WERI-Rb-1 (cell line): ENCODE data around the gene CHD5.

Source experiments
- DNase-seq: peaks from one replicate; pipeline ENCODE4 v3.0.0-alpha.2; 2020
- H3K27ac ChIP-seq: fragments of 250-450 bp; sonication (Bioruptor Pico); 2 replicates; pipeline ENCODE4 v1.5.1; 2020; ENCODE audit warnings: mild to moderate bottlenecking, moderate library complexity
- H3K27me3 ChIP-seq: fragments of 250-450 bp; sonication (Bioruptor Pico); 2 replicates; pipeline ENCODE4 v1.5.1; 2021; ENCODE audit warnings: mild to moderate bottlenecking, low read depth, moderate library complexity; ENCODE audit not compliant: insufficient read depth, severe bottlenecking
- H3K36me3 ChIP-seq: fragments of 250-450 bp; sonication (Bioruptor Pico); 2 replicates; pipeline ENCODE4 v1.5.1; 2020; ENCODE audit warnings: mild to moderate bottlenecking, moderate library complexity
- H3K4me3 ChIP-seq: 2 replicates; pipeline ENCODE4 v1.5.1; 2011; ENCODE audit warnings: low read depth, mild to moderate bottlenecking, control low read depth, low read length
- H3K9me3 ChIP-seq: fragments of 250-450 bp; sonication (Bioruptor Pico); 2 replicates; pipeline ENCODE4 v1.5.1; 2021; ENCODE audit warnings: mild to moderate bottlenecking, moderate library complexity; ENCODE audit not compliant: severe bottlenecking
- TF ChIP-seq, protein P1 (sequence below): IDR thresholded peaks from 2 replicates; pipeline ENCODE4 v1.5.1; 2011; ENCODE audit warnings: low read depth, mild to moderate bottlenecking, control low read depth, inconsistent platforms, low read length

The CHD5 gene

DNA sequence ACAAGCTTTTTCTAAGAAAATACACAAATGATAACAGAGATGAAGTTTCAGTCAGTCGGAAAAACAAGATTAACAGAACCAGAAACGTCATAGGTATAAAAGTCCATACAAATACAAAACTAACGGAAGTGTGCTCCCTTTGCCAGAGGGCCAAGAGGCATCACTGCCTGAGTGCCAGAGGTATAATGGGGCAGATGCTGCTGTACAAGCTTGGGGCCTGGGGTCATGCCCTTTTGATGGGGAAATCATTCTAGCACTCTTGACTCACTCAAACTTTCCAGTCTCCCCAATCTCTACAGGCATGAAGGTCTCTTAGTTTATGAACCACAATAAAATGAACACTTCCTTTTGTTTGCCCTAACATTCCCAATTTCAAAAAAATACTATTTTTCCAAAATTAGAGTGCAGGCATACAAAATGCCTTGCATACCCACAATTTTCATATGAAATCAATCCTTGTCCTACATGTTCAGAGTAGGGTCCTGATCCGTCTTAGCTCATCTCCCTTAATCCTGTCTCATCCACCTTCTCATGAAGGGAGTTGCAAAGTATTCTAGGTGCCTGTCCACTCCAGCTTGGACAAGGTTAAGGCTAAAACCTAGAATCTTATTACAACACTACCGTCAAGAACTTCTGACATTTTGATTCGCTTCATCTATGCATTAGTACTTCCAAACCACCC is 17.8 kb upstream of the CHD5 start:
- TF ChIP-seq, protein P1, sequence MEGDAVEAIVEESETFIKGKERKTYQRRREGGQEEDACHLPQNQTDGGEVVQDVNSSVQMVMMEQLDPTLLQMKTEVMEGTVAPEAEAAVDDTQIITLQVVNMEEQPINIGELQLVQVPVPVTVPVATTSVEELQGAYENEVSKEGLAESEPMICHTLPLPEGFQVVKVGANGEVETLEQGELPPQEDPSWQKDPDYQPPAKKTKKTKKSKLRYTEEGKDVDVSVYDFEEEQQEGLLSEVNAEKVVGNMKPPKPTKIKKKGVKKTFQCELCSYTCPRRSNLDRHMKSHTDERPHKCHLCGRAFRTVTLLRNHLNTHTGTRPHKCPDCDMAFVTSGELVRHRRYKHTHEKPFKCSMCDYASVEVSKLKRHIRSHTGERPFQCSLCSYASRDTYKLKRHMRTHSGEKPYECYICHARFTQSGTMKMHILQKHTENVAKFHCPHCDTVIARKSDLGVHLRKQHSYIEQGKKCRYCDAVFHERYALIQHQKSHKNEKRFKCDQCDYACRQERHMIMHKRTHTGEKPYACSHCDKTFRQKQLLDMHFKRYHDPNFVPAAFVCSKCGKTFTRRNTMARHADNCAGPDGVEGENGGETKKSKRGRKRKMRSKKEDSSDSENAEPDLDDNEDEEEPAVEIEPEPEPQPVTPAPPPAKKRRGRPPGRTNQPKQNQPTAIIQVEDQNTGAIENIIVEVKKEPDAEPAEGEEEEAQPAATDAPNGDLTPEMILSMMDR: no peak
- Histone ChIP-seq H3K36me3 (peaks cover 57% of the 10 kb centered on the region), H3K27me3 (no peaks in the 10 kb centered on the region), H3K9me3 (no peaks in the 10 kb centered on the region), H3K4me3 (peak overlapping the region; percentile 95), H3K27ac (peak overlapping the region; percentile 96; the same call in 1 of the 2 replicates)
- no peak for DNase-seq

DNA sequence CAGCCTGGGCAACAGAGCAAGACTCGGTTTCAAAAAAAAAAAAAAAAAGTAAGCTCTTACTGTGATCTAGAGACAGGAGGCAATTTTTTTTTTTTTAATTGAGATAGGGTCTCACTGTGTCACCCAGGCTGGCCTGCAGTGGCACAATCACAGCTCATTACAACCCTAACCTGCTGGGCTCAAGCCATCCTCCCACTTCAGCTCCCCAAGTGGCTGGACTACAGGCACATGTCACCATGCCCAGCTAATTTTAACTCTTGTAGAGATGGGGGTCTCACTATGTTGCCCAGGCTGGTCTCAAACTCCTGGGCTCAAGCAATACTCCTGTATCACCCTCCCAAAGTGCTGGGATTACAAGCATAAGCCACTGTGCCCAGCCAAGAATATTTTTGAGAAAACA is 11.8 kb upstream of the CHD5 start:
- Histone ChIP-seq H3K4me3 (no peak overlapping the region), H3K9me3 (no peaks in the 10 kb centered on the region), H3K27me3 (no peaks in the 10 kb centered on the region), H3K36me3 (peaks cover 90% of the 10 kb centered on the region), H3K27ac (no peak overlapping the region)
- TF ChIP-seq, protein P1: no peak
- DNase-seq: no peak

DNA sequence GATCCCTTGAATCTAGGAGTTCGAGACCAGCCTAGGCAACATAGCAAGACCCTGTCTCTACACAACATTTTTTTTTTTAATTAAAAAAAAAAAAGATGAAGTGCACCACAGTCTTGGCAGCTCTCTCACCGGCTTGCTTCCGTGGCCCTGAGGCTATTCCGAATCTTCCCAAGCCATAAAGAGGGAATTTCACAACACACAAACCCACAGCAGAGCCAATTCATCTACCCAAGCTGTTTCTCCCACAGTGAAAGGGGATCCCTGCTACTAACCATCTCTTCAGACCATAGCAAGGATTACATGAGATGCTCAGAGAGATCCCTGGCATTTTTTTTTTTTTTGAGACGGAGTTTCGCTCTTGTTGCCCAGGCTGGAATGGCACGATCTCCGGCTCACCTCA is 8.3 kb upstream of the CHD5 start:
- H3K4me3 ChIP-seq: no peak overlapping the region
- DNase-seq: no peak
- TF ChIP-seq, protein P1: no peak
- H3K27me3 ChIP-seq: no peaks in the 10 kb centered on the region
- no peak overlapping the region for H3K27ac ChIP-seq
- peaks cover 73% of the 10 kb centered on the region for H3K36me3 ChIP-seq
- H3K9me3 ChIP-seq: no peaks in the 10 kb centered on the region

DNA sequence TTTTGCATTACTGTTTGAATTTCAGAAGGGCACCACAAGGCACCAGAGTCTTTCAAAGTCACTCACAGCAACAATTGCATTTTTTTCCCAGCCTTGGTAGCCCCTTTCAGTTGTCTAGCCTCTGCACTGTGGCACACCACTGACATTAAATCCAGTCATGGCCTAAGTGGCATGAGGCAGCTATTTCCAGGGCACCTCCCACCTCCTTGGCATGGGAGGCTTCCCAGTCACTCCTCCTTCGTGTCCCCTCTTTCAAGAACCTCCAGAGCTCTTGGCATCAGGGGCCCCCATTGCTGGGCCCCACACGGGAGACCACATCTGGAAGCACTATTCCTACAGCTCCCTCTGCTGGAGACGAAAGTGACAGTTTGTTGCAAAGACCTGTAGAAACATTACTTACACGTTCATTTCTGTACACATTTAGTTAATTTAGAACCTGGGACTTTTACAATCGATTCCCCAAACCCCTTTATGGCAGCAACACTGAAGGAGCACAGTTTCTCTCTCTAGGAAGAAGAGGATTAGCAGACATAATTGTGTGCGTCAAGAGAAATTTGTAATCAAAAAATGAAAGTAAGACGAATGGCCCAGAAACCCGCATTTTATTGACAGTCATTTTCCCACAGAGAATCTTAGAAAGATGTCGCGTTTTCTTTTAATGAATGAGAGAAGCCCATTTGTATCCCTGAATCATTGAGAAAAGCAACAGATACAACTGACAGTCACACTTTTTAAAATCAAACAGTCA is 5.7 kb upstream of the CHD5 start:
- Histone ChIP-seq H3K36me3 (peaks cover 50% of the 10 kb centered on the region), H3K4me3 (no peak overlapping the region), H3K27me3 (no peaks in the 10 kb centered on the region), H3K27ac (no peak overlapping the region), H3K9me3 (no peaks in the 10 kb centered on the region)
- TF ChIP-seq, protein P1: peak; percentile 38; the same call in 1 of the 2 replicates
- no peak for DNase-seq

DNA sequence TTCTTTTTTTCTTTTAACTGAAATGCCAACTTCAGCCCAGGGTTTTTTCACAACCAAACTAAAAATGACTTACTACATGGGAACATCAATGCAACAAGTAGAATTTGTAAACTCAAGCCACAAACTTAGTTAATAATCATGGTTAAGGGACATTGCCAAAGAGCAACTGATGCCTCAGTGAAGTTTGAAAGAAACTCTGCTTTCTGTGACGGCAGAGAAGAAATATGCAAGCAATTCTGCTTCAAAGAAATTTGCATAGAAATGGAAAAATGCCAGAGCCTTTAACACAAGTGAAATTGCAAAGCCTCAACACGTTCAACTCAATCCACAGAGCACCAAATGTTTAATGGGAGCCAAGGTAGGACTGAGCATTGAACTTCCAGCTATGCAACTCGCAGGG is 5.0 kb upstream of the CHD5 start:
- Histone ChIP-seq H3K27me3 (no peaks in the 10 kb centered on the region), H3K4me3 (no peak overlapping the region), H3K36me3 (peaks cover 43% of the 10 kb centered on the region), H3K27ac (no peak overlapping the region), H3K9me3 (no peaks in the 10 kb centered on the region)
- TF ChIP-seq, protein P1: no peak
- DNase-seq: no peak
